Upper lobe of left lung (tissue), 4 donors: Measurements from ENCODE around the gene PLXND1.

Source experiments
- CTCF ChIP-seq, 6 experiments: fragments of 450-650 bp in 4 of 6; fragments of 200-600 bp in 2 of 6; sonication (generic) in 2 of 6; IDR thresholded peaks; one replicate each; pipeline ENCODE4 v1.5.1; 2016 to 2019; ENCODE audit warnings: antibody characterized with exemption in 6 of 6
- POLR2A ChIP-seq, 4 donors: fragments of 450-650 bp; IDR thresholded peaks; one replicate each; pipeline ENCODE4 v1.5.1; 2016 to 2017; ENCODE audit warnings: antibody characterized with exemption in 4 of 4, mild to moderate bottlenecking in 2 of 4

GRCh38 chr3:129554356-129555152 lies 51.9 kb downstream of the PLXND1 start:
- TF ChIP-seq CTCF (IDR thresholded peaks at IDR 0.05) = no peak
- no peak for TF ChIP-seq POLR2A (IDR thresholded peaks at IDR 0.05)
